ENCODE measurements around the gene IL23A. TPM values are rescaled to one million over a fixed set of nuclear protein-coding genes. Genes with fewer than 3 reads are reported as not detected.
"Not testable (repeated sequence)": the region's sequence is repeated elsewhere in the genome, so short reads cannot be mapped to it uniquely, and the experiment has no call there.

IL23A gene
- total RNA-seq, 1 experiment from 2014 or later, result 17.5 TPM

- TF ChIP-seq CTCF (conservative IDR thresholded peaks at IDR 0.05; ENCODE audit: low read depth, low read length), result no peak
- no peak for TF ChIP-seq EZH2 (IDR thresholded peaks at IDR 0.05; ENCODE audit: low read length, unreplicated experiment)
- no peak for TF ChIP-seq EZH2phosphoT487 (IDR thresholded peaks at IDR 0.05; ENCODE audit: borderline replicate concordance, low read length)
- H4K20me1 ChIP-seq (ENCODE audit: low read length), result no peaks in the 10 kb centered on the region
- intact Hi-C loops (cut with micrococcal nuclease), result no loop called here
- no TSS peak for BruUV-seq (replicated peaks)
- CTCF ChIA-PET, result no interaction called here
- H3K27me3 ChIP-seq (ENCODE audit: low read length), result no peaks in the 10 kb centered on the region
- no peak for DNase-seq
- POLR2A ChIA-PET (ENCODE audit: unreplicated experiment), result no interaction called here
- peaks cover 15% of the 10 kb centered on the region; the same call in 1 of the 2 replicates for H3K36me3 ChIP-seq (ENCODE audit: low read depth, low read length)
- no peak overlapping the region for H2AFZ ChIP-seq (ENCODE audit: low read length)
- H3K9ac ChIP-seq (ENCODE audit: low read length), result no peak overlapping the region
- no peaks in the 10 kb centered on the region for H3K9me3 ChIP-seq (ENCODE audit: low read length)
- no peaks in the 10 kb centered on the region for H3K9me2 ChIP-seq (replicated peaks; ENCODE audit: low read length)
- H3K4me1 ChIP-seq (ENCODE audit: insufficient read depth, low read length), result peaks cover 22% of the 10 kb centered on the region
- no peak overlapping the region for H3K27ac ChIP-seq (ENCODE audit: low read length)
- no peak overlapping the region for H3K4me3 ChIP-seq (ENCODE audit: low read length)
- no peaks in the 10 kb centered on the region for H3K79me2 ChIP-seq (ENCODE audit: low read length)
- no peak for ATAC-seq
- H3F3A ChIP-seq (ENCODE audit: low read length, unreplicated experiment), result no peaks in the 10 kb centered on the region
- H3K4me2 ChIP-seq (ENCODE audit: low read length), result no peak overlapping the region
Observed at GRCh38 chr12:56341616-56342015, 2.9 kb downstream of the IL23A start.

GRCh38 chr12:56342290-56342689 is 3.6 kb downstream of the IL23A start:
- Histone ChIP-seq H3K36me3 (ENCODE audit: low read depth, low read length) (peaks cover 15% of the 10 kb centered on the region; the same call in 1 of the 2 replicates), H3K4me1 (ENCODE audit: insufficient read depth, low read length) (peaks cover 22% of the 10 kb centered on the region)
- H3K4me3 ChIP-seq (ENCODE audit: low read length); DNase-seq; H3K9me2 ChIP-seq (replicated peaks; ENCODE audit: low read length); H2AFZ ChIP-seq (ENCODE audit: low read length); ATAC-seq; BruUV-seq (replicated peaks); POLR2A ChIA-PET (ENCODE audit: unreplicated experiment); H3K9me3 ChIP-seq (ENCODE audit: low read length); H4K20me1 ChIP-seq (ENCODE audit: low read length); H3F3A ChIP-seq (ENCODE audit: low read length, unreplicated experiment); H3K27ac ChIP-seq (ENCODE audit: low read length); CTCF ChIA-PET; intact Hi-C loops (cut with micrococcal nuclease); H3K4me2 ChIP-seq (ENCODE audit: low read length); H3K79me2 ChIP-seq (ENCODE audit: low read length); H3K9ac ChIP-seq (ENCODE audit: low read length); H3K27me3 ChIP-seq (ENCODE audit: low read length): not testable (repeated sequence)

GRCh38 chr12:56346675-56347074 is 8.0 kb downstream of the IL23A start:
- Histone ChIP-seq H3F3A (ENCODE audit: low read length, unreplicated experiment) (peaks cover 4% of the 10 kb centered on the region), H3K79me2 (ENCODE audit: low read length) (no peaks in the 10 kb centered on the region), H3K36me3 (ENCODE audit: low read depth, low read length) (peaks cover 32% of the 10 kb centered on the region; the same call in 1 of the 2 replicates), H2AFZ (ENCODE audit: low read length) (no peak overlapping the region), H3K4me3 (ENCODE audit: low read length) (no peak overlapping the region), H4K20me1 (ENCODE audit: low read length) (no peaks in the 10 kb centered on the region), H3K27ac (ENCODE audit: low read length) (no peak overlapping the region), H3K9ac (ENCODE audit: low read length) (no peak overlapping the region), H3K4me1 (ENCODE audit: insufficient read depth, low read length) (peaks cover 18% of the 10 kb centered on the region), H3K4me2 (ENCODE audit: low read length) (no peak overlapping the region), H3K9me2 (replicated peaks; ENCODE audit: low read length) (no peaks in the 10 kb centered on the region), H3K27me3 (ENCODE audit: low read length) (no peaks in the 10 kb centered on the region), H3K9me3 (ENCODE audit: low read length) (no peaks in the 10 kb centered on the region)
- POLR2A ChIA-PET (ENCODE audit: unreplicated experiment), result no interaction called here
- BruUV-seq (replicated peaks), result no TSS peak
- DNase-seq (no peak), ATAC-seq (no peak)
- TF ChIP-seq CTCF (conservative IDR thresholded peaks at IDR 0.05; ENCODE audit: low read depth, low read length) (no peak), EZH2phosphoT487 (IDR thresholded peaks at IDR 0.05; ENCODE audit: borderline replicate concordance, low read length) (no peak), EZH2 (IDR thresholded peaks at IDR 0.05; ENCODE audit: low read length, unreplicated experiment) (no peak)
- CTCF ChIA-PET, result no interaction called here
- intact Hi-C loops (cut with micrococcal nuclease), result no loop called here

- H3K9me3 ChIP-seq (ENCODE audit: low read length); BruUV-seq (replicated peaks); H2AFZ ChIP-seq (ENCODE audit: low read length); H3F3A ChIP-seq (ENCODE audit: low read length, unreplicated experiment); POLR2A ChIA-PET (ENCODE audit: unreplicated experiment); H3K27ac ChIP-seq (ENCODE audit: low read length); H3K4me3 ChIP-seq (ENCODE audit: low read length); DNase-seq; H4K20me1 ChIP-seq (ENCODE audit: low read length); intact Hi-C loops (cut with micrococcal nuclease); ATAC-seq; H3K9ac ChIP-seq (ENCODE audit: low read length); H3K9me2 ChIP-seq (replicated peaks; ENCODE audit: low read length); H3K79me2 ChIP-seq (ENCODE audit: low read length); H3K4me2 ChIP-seq (ENCODE audit: low read length); H3K27me3 ChIP-seq (ENCODE audit: low read length); CTCF ChIA-PET: not testable (repeated sequence)
- Histone ChIP-seq H3K4me1 (ENCODE audit: insufficient read depth, low read length) (peaks cover 24% of the 10 kb centered on the region), H3K36me3 (ENCODE audit: low read depth, low read length) (peaks cover 32% of the 10 kb centered on the region; the same call in 1 of the 2 replicates)
Observed at GRCh38 chr12:56347255-56347654, 8.6 kb downstream of the IL23A start.

Data from PC-3 (cell line).